Non-pigmented ciliary epithelial cell (primary cell): ENCODE data around the gene RAP1B.
"Not testable (repeated sequence)": the region's sequence is repeated elsewhere in the genome, so short reads cannot be mapped to it uniquely, and the experiment has no call there.

Experiments
- DNase-seq: peaks from one replicate; pipeline ENCODE4 v3.0.0-alpha.2; 2010; ENCODE audit warnings: low read depth

The RAP1B gene

DNA sequence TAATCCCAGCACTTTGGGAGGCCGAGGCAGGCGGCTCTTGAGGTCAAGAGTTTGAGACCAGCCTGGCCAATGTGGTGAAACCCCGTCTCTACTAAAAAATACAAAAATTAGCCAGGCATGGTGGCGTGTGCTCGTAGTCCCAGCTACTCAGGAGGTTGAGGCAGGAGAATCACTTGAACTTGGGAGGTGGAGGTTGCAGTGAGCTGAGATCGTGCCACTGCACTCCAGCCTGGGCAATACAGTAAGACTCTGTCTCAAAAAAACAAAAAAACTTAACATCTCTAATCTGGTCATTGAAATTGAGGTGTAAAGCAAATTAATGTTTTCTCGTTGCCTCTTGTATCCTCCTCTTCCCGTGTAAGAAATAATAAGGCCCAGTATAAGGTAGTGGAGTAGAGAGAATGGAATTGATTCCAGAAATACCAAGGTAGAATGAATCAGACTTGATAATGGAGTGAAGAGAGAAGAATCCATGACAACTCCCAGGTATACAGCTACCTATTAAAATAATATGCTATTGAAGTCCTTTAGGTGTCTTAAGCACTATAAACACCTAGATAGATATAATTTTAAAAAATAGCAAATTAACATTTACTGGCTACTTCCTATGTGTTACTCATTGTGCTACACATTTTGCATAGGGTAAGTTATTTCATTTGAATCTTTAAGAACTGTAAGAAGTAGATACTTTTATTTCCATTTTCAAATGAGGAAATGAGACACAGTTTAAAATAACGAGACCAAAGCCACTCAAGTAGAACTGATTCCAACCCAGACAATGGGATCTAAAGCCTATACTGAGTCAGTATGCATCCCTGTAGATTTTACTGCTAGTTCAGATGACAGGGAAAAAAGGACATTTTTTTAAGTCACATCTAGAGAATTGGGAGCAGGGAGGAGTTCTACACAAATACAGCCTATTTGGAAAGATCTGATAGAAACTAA, 23.2 kb downstream of the RAP1B start:
- no peak for DNase-seq

DNA sequence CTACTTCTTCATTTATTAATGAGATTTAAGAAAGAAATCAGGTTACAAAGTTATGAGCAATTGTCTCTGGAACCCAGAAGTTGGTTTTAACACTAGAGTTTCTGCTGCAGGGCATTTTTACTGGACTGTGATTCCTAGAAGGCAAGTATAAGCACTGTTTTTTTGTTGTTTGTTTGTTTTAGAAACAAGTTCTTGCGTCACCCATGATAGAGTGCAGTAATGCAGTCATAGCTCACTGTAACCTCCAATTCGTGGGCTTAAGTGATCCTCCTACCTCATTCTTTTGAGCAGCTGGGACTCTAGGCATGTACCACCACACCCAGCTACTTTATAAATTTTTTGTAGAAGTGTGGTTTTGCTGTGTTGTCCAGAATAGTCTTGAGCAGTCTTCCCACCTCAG, 25.6 kb downstream of the RAP1B start:
- no peak for DNase-seq

DNA sequence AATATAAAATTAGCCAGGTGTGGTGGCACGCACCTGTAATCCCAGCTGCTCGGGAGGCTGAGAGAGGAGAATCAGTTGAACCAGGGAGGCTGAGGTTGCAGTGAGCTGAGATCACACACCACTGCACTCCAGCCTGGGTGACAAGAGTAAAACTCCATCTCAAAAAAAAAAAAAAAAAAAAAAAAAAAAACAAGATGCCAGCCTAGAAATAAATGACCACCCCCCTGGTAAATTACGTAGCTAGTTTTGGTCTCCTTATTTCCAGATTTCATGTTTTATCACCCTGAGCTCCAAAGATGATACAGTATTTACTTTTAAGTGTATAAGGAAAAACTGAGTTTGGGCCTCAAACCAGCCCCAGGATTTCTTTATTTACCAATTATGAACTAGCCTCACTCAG, 26.7 kb downstream of the RAP1B start:
- DNase-seq: not testable (repeated sequence)

DNA sequence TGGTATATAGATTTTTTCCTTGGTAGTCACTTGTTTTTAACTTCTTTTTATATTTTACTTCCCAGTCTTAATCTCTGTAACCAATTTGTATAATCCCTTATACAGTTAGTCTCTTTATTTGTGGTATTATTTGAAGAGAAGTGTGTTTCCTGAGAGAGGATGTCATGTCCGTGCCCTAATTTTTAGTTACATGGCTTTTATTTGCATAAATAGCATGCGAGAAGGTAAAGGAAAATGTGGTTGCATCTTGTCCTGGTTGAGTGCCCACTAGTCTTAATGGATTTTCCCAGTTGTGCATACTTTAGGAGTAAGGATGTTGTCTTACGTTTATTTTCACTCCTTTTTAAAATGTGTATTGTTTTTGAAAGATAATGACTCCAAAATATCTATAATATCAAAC, 27.5 kb downstream of the RAP1B start:
- DNase-seq: no peak

DNA sequence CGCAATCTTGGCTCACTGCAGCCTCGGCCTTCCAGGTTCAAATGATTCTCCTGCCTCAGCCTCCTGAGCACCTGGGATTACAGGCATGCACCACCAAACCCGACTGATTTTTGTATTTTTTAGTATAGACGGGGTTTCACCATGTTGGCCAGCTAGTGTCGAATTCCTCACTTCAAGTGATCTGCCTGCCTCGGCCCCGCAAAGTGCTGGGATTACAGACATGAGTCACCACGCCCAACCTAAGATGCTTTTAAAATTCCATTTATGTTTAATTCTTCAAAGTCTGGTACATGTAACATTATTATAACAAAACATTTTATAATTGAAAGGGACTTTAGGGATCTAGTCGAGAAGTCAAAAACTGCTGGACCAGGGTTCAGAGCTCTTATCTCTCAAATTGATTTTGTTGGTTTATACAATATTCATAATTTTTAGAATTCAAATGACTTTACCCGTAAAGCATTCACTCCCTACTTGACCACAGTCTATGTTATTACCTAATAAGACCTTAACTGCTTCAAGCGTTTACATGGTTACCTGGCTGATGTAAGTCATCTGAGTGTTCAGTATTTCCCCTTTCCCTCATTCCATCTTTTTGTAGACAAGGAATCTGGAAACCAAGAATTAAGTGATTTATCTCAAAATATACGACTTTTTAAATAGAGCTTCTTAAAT, 28.2 kb downstream of the RAP1B start:
- no peak for DNase-seq

DNA sequence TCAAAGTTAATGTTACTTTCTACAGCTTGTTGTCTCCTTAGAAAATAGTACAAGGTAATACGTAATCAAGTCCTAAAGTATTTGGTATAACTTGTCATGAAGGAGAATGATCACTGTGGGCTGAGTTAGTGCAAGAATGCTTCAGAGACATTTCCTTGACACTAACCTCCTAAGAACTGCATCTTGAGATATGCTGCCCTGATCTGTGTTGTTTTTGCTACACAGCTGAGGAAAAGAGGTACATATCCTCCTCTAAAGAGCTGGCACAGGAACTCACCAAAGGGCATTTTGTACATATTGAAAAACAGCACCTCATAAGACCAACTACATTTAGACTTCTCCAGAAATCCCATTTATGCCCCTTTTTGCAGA, 28.7 kb downstream of the RAP1B start:
- DNase-seq: no peak

DNA sequence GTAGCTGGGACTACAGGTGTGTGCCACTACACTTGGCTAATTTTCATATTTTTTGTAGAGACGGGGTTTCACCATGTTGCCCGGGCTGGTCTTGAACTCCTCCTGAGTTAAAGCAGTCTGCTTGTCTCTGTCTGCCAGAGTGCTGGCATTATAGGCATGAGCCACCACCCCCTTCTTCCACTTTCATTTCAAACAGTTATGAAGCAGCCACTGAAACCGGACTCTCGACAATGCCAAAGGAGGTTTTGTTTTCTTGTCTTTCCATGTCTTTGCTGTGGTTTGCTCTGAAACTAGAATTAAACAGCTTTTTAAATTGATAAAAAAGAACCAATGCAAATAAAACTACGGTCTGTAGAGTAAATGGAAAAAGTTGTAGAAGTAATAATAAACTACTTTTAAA, 30.4 kb downstream of the RAP1B start:
- DNase-seq: no peak

DNA sequence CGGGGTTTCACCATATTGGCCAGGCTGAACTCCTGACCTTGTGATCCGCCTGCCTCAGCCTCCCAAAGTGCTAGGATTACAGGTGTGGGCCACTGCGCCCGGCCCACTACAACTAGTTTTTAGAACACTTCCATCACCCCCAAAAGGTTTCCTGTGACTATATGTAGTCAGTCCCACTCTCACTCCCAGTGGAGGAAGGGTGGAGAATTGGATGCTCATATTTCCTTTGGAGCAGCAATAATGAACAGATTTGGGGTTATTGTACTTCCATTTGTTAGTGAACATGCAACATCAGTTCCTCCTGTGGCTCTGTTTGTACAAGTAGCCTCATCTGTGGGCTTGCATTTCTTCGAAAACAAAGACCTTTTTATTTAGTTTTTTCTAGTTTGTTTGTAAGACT, 35.8 kb downstream of the RAP1B start:
- no peak for DNase-seq

DNA sequence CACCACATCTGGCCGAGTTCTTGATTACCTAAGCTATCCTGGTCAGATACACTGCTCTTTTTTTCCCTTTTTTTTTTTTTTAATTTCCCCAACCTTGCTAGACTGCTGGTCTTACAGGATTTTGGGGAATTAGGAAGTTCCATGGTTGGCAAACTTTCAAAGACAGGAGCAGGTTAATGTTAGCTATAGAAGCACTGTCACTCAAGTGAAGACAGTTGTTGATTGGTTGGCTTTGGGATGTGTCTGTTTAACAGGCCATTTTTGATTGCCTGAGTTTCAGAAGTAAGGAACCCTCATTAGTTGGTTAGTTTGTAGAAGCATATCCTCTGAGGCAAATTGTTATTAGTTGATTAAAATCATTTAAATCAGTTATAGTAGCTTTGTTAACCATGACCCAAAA, 36.8 kb downstream of the RAP1B start:
- no peak for DNase-seq

DNA sequence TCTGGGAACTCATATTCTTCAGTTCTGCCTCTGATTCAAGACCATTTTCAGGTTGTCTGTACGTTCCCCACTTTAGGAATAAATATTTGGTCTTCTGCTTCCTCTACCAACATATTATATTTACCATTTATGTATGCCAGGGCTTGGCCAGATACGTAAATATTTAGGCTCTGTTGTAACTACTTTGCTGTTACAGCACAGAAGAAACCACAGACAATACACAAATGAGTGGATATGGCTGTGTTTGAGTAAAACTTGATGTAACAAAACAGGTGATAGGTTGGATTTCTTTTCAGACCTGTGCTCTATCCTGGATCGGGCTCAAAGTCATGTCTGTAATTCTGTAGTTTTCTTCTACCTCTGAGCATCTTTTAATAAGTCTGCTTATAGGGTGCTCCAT, 37.5 kb downstream of the RAP1B start:
- no peak for DNase-seq

DNA sequence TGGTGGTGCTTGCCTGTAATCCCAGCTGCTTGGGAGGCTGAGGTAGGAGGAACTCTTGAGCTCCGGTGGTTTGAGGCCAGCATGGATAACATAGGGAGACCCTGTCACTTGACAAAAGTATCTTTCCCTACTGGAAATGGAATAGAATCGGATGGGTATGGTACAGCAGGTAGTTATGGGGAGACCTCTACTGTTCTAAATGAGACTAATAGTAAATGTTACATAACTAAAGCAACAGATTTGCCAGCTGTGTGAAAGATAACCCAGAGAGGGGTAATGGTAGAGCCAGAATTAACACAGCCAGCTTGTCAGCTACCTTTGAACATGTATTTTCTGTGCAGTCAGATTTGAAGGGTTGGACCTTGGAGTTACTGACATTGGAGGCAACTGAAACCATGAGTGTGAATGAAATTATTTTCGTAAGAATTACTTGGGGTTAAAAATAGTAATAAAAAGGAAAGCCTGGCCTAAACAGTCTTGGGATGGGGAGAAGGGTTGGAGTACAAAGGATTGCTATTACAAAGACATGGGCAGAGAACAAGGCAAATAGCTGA, 54.4 kb downstream of the RAP1B start:
- no peak for DNase-seq

DNA sequence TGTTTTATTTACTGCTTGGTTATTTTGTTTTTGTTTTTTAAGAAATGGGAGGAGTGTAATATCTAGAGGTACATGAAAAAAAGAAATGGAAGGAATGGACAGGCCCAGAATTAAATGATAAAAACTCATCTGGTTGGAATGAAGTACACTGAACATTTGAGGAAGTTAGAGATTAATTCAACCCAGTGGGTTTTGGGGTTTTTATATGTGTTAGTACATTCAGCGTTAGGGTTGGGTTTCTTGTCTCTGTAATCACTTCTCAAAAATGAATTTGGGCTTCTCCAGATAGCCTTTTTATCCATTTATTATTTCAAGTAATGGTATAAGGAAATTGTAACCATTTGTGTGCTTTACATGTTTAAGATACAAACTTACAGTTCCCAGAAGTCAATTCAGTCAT, 56.6 kb downstream of the RAP1B start:
- no peak for DNase-seq

DNA sequence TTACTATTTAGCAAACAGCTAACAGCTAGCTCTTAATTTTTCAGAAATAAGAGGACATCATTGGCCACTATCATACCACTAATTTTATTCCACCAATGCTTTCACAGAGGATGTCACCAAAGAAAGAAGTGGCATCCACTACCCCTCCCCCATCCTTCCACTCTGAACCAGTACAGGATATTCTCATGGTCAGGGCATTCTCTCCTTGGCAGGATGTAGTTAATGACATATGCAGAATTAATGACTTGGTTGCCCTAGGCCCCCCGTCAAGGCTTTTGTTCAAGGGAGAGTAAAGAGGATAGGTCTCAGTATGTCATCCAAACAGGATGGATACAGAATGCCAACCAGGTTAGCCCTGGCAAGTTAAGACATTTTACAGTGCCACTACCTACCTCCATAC, 57.2 kb downstream of the RAP1B start:
- no peak for DNase-seq

DNA sequence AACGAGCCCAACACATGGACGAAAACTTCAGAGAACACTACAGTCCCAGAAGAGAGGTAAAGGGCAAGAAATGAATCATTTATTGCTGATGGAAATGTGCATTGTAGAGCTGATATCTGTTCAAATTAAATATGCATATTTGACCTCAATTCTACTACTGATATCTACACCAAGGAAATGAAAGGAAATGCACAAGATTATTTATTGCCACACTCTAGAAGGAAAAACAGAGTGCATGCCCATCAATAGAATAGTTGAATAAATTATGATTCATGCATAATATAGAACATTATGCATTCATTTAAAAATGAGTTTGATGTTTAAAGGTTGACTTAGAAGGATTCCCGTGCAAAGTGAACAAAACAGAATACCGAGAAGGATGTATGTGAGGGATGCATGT, 60.5 kb downstream of the RAP1B start:
- no peak for DNase-seq

DNA sequence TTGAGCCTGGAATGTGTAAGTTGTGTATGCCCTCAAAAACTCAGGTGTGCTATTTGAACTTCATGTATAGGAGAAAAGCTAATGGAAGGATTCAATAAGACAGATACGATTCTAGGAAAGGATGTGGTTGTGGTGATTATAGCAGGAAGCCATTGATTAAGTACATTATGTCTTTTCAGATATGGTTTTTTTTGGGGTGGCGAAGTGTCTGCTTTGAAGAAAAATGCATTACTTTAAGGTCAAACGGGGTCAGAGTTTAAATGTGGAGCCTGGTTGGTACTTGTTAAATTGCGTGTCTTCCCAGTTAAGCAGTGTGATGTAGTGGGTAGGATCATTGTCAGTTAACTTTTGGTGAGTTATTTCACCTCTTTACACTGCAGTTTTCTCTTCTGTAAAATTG, 63.1 kb downstream of the RAP1B start:
- no peak for DNase-seq

DNA sequence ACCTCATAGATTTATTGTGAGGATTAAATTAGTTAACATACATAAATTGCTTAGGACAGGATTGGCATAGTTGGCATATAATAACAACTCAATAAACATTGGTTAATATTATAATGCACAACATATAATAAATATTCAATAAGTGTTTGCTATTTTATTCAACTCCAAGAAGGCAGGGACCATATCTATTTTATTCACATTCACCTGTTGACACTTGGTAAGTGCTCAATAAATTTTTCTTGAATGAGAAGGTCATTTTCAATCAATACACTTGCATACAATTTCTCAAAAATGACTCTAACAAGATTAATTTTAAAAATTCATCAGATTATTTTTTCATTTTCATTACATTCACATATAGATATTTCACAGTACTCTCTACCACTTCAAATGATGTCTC, 63.7 kb downstream of the RAP1B start:
- DNase-seq: no peak

DNA sequence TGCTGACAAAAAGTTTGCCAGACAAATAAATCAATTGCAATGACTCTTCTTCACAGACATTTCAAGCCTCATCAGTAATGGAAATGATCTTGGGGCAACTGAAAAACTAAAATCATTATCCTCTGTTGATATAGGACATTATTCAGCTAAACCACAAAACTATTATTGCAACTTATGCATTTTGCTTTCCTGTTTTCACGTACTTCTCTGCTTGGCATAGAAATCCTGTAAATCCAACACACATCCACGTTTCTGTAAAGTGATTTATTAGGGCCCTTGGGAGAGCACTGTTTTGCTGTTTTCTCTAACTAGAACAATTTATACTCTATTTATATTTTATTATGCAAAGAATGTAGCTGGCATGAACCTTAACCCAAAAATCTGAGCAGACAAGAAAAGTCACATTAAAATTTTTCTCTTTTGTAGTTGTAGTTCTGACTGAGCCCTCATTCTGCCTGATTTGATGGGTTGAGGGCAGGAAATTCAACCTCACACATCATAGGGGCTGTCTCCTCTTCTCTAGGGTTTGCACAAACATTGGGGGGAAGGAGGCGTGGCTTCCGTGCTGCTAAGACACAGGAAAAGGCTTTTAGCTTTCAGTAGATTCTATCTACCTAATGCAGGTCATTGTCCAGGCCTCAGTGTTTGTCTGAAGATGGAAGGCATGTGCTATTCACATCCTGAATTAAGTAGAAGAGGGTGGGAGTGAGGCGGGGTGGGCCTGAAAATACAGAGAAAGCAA, 64.6 kb downstream of the RAP1B start:
- no peak for DNase-seq

DNA sequence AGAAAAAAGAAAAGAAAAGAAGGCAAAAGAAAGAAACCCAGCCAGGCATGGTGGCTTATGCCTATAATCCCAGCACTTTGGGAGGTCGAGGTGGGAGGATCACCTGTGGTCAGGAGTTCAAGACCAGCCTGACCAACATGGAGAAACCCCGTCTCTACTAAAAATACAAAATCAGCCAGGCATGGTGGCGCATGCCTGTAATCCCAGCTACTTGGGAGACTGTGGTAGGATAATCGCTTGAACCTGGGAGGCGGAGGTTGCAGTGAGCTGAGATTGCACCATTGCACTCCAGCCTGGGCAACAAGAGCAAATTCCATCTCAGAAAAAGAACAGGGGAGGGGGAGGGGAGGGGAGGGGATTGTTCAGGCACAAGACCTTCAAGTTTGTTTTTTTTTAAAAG, 66.2 kb downstream of the RAP1B start:
- not testable (repeated sequence) for DNase-seq

DNA sequence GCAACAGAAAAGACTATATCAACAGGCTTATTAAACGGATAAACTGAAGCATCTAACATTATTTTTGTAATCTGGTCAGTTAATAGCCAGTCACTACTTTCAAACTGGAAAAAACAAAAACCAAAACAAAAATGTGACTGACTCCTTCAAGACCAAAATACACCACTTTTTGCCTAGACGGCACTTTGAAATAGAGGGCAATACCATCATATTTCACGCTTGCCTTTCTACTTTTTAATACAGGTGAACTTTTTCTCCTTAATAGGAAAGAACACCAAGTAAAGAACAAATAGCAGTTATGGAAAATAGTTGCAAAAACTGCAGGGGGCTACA, 75.5 kb downstream of the RAP1B start:
- no peak for DNase-seq

DNA sequence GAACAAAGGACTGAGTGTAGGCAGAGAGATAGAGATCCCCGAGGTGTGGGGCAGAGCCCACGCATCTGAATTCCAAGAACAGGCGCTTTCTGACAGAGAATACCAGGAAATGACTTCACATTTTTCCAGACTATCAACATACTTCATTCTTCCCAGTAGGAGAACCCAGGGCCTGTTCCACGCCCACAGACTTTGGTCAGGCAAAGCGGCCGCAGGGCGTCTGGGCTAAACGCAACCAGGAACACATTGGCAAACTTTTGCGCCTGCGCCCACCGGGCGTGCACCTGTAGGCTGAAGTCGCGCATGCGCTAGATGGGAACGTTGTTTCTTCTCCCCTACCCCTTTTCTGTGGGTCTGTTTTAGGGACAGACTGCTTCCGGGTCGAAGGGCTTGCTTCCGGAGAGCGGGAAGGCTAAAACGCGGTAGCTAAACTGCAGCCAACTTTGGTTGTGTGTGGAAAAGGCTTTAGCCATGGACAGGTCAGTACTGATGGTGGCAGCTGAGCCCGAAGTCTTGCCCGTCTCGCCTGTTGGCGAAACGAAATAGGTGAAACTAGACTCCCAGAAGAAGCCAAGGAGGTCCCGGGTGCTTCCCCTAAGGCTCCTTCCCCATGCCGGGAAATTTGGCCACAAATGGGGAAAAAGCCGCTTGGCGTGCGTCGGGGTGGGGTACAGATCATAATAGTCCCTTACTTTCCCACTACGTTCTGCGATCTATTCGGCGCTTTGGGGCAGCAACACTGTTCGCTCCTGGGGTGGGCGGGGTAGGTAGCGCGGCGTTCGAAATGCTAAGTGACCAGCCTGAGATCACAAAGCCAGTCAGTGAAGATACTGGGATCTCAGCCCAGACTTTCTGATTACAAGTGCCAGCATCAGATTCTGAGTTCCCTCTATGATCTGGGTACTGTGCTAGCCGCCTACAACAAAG, 76.2 kb downstream of the RAP1B start, which contains the start of gene NUP107:
Gene NUP107 (plus strand): TSS at position 384 of the 927 bp plus-strand sequence. CDS start 88 bp downstream, at position 472.
- peak; percentile 97 for DNase-seq

DNA sequence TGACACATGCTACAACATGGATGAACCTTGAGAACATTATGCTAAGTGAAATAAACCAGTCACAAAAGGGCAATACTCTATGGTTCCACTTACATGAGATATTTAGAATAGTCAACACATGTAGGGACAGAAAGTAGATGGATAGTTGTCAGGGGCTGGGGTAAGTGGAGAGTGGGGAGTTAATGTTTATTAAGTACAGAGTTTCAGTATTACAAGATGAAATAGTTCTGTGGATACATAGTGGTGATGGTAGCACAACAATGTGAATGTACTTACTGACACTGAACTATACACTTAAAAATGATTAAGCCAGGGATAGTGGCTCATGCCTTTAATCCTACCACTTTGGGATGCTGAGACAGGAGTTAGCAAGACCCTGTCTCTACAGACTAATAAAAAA, 84.8 kb downstream of the RAP1B start:
- no peak for DNase-seq

DNA sequence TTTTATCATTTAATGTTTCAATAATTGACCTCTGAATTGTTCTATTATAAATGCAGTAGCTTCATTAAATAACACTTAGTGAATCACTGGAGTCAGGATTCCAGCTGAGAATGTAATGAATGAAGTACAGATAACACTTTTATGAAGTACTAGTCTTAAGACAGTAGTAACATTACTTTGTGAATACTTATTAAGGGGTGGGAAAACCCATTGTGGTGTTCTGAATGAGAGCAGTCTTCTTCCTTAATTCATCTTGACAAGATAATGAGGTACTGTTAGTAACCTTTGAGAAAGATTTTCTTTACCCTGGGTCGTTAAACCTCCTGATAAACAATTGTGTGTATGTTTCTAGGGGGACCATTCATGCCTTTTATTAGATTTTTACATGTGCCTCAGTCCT, 88.8 kb downstream of the RAP1B start:
- DNase-seq: no peak
